GM18502 (cell line): ENCODE results near the gene PJA2.

Experiments used
- ATAC-seq: cut with Tn5 transposase; IDR thresholded peaks from one replicate; pipeline ENCODE4 v1.9.1; 2021; ENCODE audit warnings: mild to moderate bottlenecking; ENCODE audit not compliant: unreplicated experiment, poor library complexity

The PJA2 gene

DNA sequence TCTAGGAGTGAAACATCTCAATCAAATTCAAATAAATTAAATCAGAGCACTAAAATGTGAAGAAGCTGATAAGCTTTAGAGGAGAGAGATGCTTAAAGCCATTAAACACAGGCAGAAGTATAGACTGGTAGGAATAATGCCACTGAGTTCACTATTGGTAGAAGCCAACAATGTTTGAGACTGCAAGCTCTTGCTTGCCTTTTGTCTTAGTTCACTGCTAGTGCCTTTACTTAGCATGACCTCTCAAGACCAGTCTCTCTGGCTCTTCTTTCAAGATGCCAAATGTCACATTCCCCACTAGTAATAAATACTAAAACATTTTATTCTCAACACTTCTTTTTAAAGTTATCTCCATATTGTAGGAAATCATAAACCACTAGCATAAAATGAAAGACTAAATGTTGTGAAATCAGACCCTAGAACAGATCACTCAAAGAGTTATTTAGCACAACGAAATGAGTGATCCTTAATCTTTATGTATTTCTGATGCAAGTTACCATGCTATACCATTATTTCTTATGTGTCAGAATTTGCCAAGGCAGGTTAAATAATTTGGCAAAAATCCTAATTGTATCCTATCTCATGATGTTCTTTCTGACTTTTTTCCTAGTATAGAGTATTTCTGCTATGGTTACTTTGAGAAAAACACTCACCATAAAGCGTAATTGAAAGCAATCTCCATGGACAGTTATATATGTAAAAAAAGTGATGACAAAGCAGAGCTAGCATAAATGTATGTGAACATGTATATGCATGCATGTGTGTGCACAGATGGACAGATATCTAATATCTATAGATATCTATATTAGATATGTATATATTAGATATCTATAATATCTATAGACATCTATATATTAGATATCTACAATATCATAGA, 57.5 kb downstream of the PJA2 start:
- ATAC-seq, result no peak

- no peak for ATAC-seq
Measured at GRCh38 chr5:109350537-109351270, 59.1 kb downstream of the PJA2 start.

DNA sequence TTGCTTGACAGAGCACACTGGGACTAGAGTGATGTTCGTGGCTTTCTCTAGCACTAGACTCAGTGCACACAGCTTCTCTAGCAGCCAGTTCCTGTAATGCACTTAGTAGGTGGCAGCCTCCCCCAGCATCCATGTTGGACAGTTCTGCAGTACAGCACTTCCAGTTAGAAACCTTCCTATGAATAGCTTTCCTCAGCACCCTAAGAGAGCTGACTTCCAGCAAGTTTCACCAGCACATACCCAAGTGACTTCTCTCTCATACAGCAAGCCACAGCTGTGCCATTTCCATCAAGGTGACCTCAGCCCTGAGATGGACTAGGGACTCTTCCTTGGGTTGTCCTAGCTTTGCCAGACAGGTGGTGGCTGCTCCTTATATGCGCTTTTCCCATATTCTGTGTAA, 60.4 kb downstream of the PJA2 start:
- ATAC-seq, result no peak

- no peak for ATAC-seq
Measured at GRCh38 chr5:109347252-109347888, 62.4 kb downstream of the PJA2 start.

DNA sequence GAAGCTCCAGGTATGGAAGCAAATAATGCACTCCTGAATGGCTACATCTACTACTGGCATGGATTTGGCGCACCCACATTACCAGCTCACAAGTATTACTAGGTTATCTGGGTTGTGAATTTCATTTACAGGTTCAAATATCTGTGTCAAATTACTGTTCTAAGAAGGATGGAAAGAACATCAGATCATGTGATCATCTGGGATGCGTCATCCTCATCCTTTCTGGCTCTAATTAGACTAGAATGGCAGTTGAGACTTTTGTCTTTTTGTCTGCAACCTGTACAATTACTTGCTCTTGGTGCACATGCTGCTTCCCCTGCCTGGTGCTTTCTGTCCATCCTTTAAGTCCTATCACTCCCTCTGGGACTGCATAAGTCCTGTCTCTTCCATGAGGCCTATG, 64.1 kb downstream of the PJA2 start:
- ATAC-seq, result no peak

- no peak for ATAC-seq
Measured at GRCh38 chr5:109340351-109340750, 69.4 kb downstream of the PJA2 start.

- ATAC-seq, result no peak
Measured at GRCh38 chr5:109335114-109335513, 74.7 kb downstream of the PJA2 start.

DNA sequence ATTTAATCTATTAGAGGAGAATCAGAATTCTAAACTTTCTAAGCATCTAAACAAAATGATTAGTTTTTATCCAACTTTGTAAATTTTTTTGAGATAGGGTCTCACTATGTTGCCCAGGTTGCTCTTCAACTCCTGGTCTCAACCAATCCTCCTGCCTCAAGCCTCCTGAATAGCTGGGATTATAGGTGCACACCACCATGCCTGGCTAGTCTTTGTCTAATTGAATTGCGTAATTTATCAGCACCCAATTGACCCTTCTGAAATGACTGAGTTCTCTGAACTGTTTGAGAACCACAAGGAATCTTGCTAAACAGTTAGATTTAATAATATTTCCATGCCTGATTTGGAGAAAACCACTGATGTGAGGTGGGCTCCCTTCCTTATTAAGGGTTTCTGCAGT, 75.7 kb downstream of the PJA2 start:
- ATAC-seq, result no peak

DNA sequence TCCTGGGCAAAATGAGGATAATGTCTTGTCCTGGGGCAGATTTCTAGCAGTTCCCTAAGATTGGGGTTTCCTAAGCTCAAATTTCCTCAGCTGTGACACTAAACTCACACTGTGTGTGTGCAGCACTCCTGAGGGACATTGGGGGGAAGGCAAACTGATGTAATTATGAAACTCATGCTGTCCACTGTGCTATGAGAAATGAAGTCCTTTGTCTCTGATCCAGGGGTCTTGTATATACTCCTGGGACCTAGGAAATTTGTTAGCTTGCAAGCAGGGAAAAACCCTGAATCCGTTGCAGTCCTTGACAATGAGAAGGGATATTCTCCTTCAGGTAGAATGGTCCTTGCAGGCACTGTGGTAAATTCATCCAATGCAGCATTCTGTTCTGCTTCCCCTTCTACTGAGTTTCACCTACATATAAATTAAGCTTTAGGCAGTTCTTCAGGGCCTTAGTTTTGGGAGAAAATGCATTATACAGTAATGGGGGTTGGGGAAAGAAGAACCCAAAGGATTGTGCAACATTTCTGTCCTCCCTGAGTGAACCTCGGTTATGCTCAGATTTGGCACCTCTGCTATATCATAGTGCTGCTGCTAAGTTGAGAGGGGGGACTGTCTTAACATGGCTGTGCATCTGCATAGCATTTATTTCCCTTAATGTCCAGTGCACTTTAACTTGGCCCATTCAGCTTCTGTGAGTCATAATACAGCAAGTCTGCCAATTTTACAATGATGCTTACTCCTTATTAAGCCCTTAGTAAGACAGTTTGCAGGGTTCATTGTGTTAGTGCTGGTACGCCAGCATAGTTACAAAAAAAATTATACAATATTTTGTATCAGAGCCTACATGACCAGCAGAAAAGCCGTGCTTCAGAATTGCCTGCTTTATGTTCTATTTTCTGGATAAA, 80.2 kb downstream of the PJA2 start:
- no peak for ATAC-seq

DNA sequence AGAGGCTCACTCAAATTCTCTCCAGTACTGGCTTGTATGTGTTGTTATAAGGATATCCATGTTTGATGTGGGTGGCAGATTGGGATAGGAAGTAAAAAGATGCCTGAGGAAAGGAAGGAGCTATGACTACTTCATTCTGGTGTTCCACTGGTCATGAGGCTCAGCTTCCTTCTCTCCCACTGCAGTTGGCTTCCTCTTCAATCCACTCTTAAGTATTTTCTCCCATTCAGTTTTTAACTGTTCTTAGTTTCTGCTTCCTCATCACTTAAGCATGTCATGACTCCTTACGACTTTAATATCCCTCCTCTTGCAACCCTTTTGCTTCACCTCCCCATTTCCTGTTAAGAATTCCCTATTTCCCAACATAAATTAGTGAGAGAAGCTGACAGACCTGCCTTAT, 81.1 kb downstream of the PJA2 start:
- ATAC-seq, result no peak

DNA sequence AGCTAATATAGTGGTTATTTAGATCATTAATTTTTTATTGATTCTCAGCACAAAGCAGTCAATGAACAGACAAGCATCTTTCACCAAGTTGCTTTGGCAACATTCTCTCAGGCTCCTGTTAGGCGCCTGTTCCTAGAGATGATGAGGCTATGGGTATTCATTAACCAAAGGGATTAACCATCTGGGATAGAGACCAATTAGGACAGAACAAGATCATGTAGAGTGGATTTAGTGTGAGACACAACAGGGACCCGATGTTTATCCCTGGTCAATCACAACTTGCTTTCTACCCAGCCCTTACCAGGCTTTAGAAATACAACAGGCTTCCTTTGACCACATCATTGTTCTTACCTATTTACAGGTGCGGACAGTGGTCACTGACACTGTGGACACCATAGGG, 82.2 kb downstream of the PJA2 start:
- ATAC-seq, result no peak

DNA sequence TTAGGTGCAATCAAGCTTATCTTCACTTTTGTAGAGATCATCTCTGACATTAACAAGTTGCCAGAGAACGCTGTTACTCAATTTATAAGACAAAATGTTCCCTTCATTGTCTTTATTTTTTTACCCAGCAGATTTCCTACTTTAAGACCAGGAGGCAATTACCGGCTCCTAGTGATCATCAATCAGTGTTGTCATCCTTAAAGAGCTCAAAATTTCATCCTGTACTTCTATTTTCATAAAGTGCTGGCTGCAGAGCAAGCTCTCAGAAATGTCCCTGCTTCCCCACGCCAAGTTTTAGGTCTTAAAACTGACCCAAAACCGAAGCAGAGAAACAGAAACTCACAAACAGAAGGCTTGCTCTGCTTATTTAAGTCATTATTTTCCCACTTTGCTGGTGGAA, 82.9 kb downstream of the PJA2 start:
- no peak for ATAC-seq

GRCh38 chr5:109325456-109325855, 84.3 kb downstream of the PJA2 start:
- ATAC-seq, result no peak

GRCh38 chr5:109324931-109325330, 84.8 kb downstream of the PJA2 start:
- no peak for ATAC-seq

DNA sequence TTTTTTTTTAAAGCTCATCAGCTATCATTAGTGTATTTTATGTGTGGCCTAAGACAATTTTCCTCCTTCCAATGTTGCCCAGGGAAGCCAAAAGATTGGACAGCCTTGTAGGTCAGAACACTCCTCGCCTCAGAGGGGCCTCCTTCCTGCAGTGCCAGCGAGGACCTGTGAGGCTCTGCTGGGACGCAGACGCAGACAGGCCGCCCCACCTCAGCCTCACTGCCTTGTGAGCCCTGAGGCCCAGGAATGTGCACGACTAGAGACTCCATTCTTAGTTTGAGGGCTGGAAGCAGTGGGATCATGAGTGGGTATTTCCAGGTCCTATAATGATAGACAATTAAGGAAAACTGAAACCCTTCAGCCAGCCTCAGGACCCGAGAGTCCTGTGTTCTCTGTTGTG, 85.4 kb downstream of the PJA2 start:
- ATAC-seq, result no peak

DNA sequence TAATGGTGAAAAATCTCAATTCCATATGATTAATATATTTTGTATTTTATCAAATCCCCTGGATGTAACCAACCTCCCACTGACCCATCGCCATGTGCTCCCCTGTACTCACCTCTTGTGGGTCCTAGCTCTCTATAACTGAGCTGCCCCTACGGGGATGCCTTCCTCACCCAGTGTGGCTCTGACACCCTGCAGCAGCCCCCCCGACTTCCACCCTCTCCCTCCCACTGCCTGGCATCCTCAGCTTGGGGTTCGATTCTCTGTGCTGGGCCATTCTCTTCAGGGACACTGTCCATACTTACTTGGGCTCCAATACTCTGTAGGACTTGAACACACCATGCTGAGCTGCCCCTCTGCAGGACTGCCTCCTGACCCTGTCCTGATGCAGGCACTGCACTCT, 87.1 kb downstream of the PJA2 start:
- ATAC-seq, result no peak

DNA sequence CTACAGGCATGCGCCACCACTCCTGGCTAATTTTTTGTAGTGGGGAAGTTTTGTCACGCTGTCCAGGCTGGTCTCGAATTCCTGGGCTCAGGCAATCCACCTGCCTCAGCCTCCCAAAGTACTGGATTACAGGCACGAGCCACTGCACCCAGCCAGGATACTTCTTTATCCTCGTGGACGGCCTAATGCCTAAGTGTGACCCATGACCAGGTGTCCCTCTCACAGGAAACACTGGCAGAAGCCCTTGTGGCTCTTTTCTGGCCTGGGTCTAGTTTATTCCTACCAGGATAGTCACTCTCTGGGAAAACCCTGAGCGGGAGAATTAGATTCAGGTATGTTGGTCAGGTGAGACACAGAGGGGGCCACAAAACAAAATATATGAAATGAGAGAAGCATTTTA, 90.4 kb downstream of the PJA2 start:
- ATAC-seq, result no peak

- no peak for ATAC-seq
Measured at GRCh38 chr5:109318455-109319108, 91.2 kb downstream of the PJA2 start.

DNA sequence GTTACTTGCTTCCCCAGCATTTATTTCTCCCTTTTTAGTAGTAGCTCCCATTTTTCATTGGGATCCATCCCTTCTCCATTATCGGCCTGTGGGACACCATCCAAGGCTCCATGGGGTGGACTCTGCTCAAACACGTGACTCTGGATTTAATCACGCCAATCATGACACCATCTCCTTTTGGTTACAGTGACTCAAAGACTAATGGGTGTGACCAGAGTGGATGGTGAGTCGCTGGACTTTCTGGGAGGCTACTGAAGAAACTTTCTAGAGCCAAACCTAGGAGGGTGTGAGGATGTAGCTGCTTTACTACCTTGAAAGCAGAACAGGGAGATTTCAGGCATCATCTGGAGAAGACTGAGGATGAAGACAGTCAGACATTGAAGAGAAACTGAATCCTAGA, 93.1 kb downstream of the PJA2 start:
- ATAC-seq, result no peak

- ATAC-seq, result no peak
Measured at GRCh38 chr5:109315245-109315644, 94.5 kb downstream of the PJA2 start.
